Left lung (tissue), 8 donors: ENCODE data around the gene PIBF1. TPM values are rescaled to one million over a fixed set of nuclear protein-coding genes. Genes with fewer than 3 reads are reported as not detected.

Source experiments
- polyA plus RNA-seq, 6 donors: library from polyadenylated mRNA; unstranded; fragments of 120-200 nt; gene quantifications; one replicate each; pipeline ENCODE4 v1.2.1, GENCODE V29; 2013; ENCODE audit not compliant: insufficient read length in 6 of 6
- total RNA-seq, 2 donors: library from RNA; stranded (reverse); fragmentation: NEBNext Ultra II Directional; extraction: Animal tissue kit (Norgen Biotek cat#: 25700); gene quantifications; one replicate each; pipeline ENCODE4 v1.2.1, GENCODE V29; 2021
- donor health status: DM: no; HTN: yes; CAD: no.
- donor health status: DM: no; HTN: no; CAD: no.

The PIBF1 gene
- total and polyA plus RNA-seq, 8 donors = 20.7 to 52.6 (median 41.4) TPM

Other genes starting within 250 kb of the PIBF1 start
- gene MZT1, start 54.5 kb upstream of the PIBF1 start, total RNA-seq = 1 to 10 TPM; 8.7 to 9.1 TPM
- gene MZT1, start 54.5 kb upstream of the PIBF1 start, polyA plus RNA-seq = 10 to 100 TPM; 16.0 to 22.3 (median 20.2) TPM
- gene BORA, start 54.2 kb upstream of the PIBF1 start, total RNA-seq = 1 to 10 TPM; 4.5 to 4.9 TPM
- gene BORA, start 54.2 kb upstream of the PIBF1 start, polyA plus RNA-seq = 10 to 100 TPM in 4 of 6 donors, 1 to 10 TPM in 2; 9.2 to 16.7 (median 10.5) TPM
- 10 to 100 TPM; 25.3 to 26.1 TPM for gene DIS3, start 233 bp upstream of the PIBF1 start, total RNA-seq
- gene DIS3, start 233 bp upstream of the PIBF1 start, polyA plus RNA-seq = 10 to 100 TPM; 32.8 to 39.8 (median 35.1) TPM